D721Med (cell line): ENCODE measurements around the gene KRTAP10-8.
"Not testable (repeated sequence)": the region's sequence is repeated elsewhere in the genome, so short reads cannot be mapped to it uniquely, and the experiment has no call there.

ENCODE experiments used
- DNase-seq: peaks from one replicate; pipeline ENCODE4 v3.0.0; 2011; ENCODE audit warnings: low spot score; ENCODE audit not compliant: insufficient read length
- FAIRE-seq: peaks from 2 replicates; lab custom pipeline; 2011; peaks lifted over from hg19 to GRCh38; lab: Jason Lieb, UNC
- TF ChIP-seq, protein P1 (sequence below): IDR thresholded peaks from 2 replicates; pipeline ENCODE4 v1.5.1; 2012; ENCODE audit warnings: mild to moderate bottlenecking, control low read depth; ENCODE audit not compliant: insufficient read depth; ENCODE audit errors: missing control alignments

Gene KRTAP10-8

GRCh38 chr21:44596068-44596725 lies 15.7 kb upstream of the KRTAP10-8 start:
- FAIRE-seq: no peak

GRCh38 chr21:44598061-44598460 lies 13.8 kb upstream of the KRTAP10-8 start:
- DNase-seq (no peak), FAIRE-seq (no peak)
- TF ChIP-seq, protein P1, sequence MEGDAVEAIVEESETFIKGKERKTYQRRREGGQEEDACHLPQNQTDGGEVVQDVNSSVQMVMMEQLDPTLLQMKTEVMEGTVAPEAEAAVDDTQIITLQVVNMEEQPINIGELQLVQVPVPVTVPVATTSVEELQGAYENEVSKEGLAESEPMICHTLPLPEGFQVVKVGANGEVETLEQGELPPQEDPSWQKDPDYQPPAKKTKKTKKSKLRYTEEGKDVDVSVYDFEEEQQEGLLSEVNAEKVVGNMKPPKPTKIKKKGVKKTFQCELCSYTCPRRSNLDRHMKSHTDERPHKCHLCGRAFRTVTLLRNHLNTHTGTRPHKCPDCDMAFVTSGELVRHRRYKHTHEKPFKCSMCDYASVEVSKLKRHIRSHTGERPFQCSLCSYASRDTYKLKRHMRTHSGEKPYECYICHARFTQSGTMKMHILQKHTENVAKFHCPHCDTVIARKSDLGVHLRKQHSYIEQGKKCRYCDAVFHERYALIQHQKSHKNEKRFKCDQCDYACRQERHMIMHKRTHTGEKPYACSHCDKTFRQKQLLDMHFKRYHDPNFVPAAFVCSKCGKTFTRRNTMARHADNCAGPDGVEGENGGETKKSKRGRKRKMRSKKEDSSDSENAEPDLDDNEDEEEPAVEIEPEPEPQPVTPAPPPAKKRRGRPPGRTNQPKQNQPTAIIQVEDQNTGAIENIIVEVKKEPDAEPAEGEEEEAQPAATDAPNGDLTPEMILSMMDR: no peak

More at GRCh38 chr21:44596068-44596725, 15.7 kb upstream of the KRTAP10-8 start:
- no peak for DNase-seq
- TF ChIP-seq, protein P1: no peak

DNA sequence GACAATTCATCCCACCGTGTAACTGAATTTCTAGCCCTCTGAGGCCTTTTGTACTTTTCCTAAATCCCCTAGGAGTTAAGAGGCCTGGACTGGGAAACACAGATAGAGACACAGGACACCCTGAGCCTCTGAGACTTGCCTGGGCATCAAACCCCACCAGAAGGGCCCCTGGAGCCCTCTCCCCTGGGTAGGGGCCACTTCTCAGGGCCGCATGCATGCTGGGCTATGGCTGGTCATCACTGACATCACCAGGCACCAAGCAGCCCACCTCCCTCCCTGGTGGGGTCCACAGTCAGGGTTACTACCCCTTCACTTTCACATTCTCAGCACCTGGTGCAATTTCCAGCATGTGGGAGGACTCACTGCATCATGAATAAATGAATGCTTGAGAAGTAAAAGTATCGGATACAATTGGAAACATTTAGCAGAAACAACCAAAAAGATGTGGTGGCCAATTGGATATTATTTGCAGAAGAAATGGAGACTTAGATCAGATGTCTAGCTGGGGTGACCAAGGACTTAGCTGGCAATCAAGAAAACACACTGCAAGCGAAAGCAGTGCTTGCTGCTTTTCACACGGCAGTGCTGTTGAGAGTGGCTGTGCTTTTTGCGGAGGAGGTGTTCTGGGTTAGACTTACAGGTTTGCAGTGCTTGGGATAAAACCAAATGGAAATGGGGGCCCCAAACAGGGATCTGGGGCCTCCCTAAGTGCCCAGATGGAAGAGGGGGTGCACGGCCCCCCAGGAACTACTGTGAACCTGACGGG lies 12.4 kb upstream of the KRTAP10-8 start:
- FAIRE-seq (no peak), DNase-seq (no peak)
- TF ChIP-seq, protein P1: no peak

DNA sequence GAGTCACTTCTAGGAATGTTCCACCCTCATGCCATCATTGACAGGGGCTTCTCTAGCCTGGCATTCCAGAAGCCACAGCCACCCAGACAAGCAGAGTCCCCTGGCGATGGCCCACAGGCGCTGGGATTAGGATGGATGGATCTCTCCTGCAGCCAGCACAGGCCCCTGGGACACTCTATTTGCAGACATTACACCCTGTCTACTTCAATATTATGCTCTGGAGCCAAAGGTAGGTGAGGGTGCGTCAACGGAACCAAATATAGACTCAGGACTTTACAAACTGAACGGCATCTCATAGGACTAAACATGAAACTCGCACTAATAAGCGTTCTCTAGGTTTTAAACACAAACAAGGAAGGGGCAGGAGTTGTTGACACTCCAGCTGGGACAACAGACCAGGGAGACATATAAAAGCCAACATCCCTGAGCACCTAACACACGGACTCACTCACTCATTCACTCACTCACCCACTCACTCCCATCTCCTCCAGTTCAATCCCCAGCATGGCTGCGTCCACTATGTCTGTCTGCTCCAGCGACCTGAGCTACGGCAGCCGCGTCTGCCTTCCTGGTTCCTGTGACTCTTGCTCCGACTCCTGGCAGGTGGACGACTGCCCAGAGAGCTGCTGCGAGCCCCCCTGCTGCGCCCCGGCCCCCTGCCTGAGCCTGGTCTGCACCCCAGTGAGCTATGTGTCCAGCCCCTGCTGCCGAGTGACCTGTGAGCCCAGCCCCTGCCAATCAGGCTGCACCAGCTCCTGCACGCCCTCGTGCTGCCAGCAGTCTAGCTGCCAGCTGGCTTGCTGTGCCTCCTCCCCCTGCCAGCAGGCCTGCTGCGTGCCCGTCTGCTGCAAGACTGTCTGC lies 11.5 kb upstream of the KRTAP10-8 start, which contains the start of gene KRTAP10-7:
Gene KRTAP10-7, plus strand, starts transcription at position 480 of the 861 bp plus-strand sequence. Its CDS starts 25 bp downstream, at position 505.
- not testable (repeated sequence) for DNase-seq, FAIRE-seq

DNA sequence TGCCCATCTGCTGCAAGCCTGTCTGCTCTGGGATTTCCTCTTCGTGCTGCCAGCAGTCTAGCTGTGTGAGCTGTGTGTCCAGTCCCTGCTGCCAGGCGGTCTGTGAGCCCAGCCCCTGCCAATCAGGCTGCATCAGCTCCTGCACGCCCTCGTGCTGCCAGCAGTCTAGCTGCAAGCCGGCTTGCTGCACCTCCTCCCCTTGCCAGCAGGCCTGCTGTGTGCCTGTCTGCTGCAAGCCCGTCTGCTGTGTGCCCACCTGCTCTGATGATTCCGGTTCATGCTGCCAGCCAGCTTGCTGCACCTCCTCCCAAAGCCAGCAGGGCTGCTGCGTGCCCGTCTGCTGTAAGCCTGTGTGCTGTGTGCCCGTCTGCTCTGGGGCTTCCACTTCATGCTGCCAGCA lies 10.8 kb upstream of the KRTAP10-8 start:
- not testable (repeated sequence) for DNase-seq, FAIRE-seq

GRCh38 chr21:44601596-44602462 lies 10.1 kb upstream of the KRTAP10-8 start:
- no peak for FAIRE-seq
- TF ChIP-seq, protein P1: no peak
- no peak for DNase-seq

DNA sequence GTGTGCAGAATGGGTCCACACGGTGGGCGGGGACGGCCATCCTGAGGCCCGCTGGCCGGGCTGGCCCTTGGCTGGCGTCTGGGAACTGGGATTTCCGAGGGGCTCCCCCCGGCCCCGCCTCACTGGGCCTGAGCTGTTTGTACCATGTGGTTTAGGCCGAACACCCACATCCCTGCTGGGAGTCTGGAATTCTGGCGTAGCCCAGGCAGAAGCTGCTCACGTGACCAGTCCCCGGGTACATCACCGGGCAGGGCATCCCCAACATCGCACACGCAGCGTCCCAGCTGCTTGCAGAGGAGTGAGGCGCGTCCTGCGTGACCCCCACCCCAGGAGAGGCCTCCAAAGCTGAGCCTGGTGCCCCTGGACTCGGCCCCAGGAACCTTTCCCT lies 9.4 kb upstream of the KRTAP10-8 start:
- TF ChIP-seq, protein P1: no peak
- no peak for FAIRE-seq
- DNase-seq: no peak
